Lower lobe of right lung (tissue), 2 donors: ENCODE measurements around the gene RPF1. TPM values are rescaled to one million over a fixed set of nuclear protein-coding genes. Genes with fewer than 3 reads are reported as not detected.

Experiments used
- ATAC-seq, 2 donors: fragments of 200-7000 bp; cut with Tn5 transposase; one replicate each; pipeline ENCODE4 v1.9.1; 2020 to 2022; ENCODE audit warnings: mild to moderate bottlenecking in 2 of 2, moderate library complexity in 2 of 2
- DNase-seq: peaks from one replicate; pipeline ENCODE4 v3.0.0-alpha.2; 2020
- H3K27ac ChIP-seq: fragments of 200-600 bp; one replicate; pipeline ENCODE4 v1.8.0; 2022
- H3K27me3 ChIP-seq: fragments of 200-600 bp; one replicate; pipeline ENCODE4 v1.8.0; 2022; ENCODE audit warnings: low read depth
- H3K36me3 ChIP-seq: fragments of 200-600 bp; one replicate; pipeline ENCODE4 v1.8.0; 2022; ENCODE audit warnings: mild to moderate bottlenecking
- H3K4me1 ChIP-seq: fragments of 200-600 bp; one replicate; pipeline ENCODE4 v1.8.0; 2022
- H3K4me3 ChIP-seq: fragments of 200-600 bp; one replicate; pipeline ENCODE4 v1.8.0; 2022; ENCODE audit warnings: mild to moderate bottlenecking
- H3K9me3 ChIP-seq: fragments of 200-600 bp; one replicate; pipeline ENCODE4 v1.8.0; 2022
- CTCF ChIP-seq: fragments of 200-600 bp; IDR thresholded peaks from one replicate; pipeline ENCODE4 v1.8.0; 2022; ENCODE audit warnings: antibody characterized with exemption, mild to moderate bottlenecking
- intact Hi-C: fragments of 100-400 bp; cut with DNase I; formaldehyde crosslinking; loops from one replicate; pipeline ENCODE4 v1.11.0; 2022
- total RNA-seq: library from RNA; stranded (reverse); fragmentation: NEBNext Ultra II Directional; extraction: Animal tissue kit (Norgen Biotek cat#: 25700); gene quantifications from one replicate; pipeline ENCODE4 v1.2.1, GENCODE V29; 2021
- donor health status: DM: no; HTN: yes; CAD: no; lungs with severe emphysema.

The RPF1 gene
- total RNA-seq, 1 donor from 2014 or later: 31.1 TPM

DNA sequence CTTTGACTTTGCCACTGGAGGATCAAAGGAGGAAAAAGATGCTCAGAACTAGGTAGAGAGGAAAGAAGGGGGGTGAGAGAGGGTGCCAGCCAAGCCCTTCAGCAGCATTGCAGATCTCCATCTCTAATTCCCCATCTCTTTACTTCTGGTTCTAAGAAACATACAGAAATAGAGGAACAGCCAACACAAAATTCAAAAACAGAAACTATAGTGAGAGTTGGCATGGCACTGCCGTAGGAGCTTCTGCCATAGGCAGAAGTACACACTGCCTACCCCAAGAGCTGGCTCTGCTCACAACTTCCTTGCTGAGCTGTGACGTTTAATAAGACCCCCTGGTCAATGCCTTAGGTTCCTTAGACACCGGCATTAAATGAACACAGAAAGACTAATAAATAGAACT lies 26.6 kb upstream of the RPF1 start:
- Histone ChIP-seq H3K27me3 (no peaks in the 10 kb centered on the region), H3K4me1 (no peaks in the 10 kb centered on the region), H3K36me3 (no peaks in the 10 kb centered on the region), H3K9me3 (no peaks in the 10 kb centered on the region), H3K27ac (no peak overlapping the region), H3K4me3 (no peak overlapping the region)
- intact Hi-C loops: no loop called here
- ATAC-seq: no peak
- no peak for DNase-seq
- no peak for TF ChIP-seq CTCF

DNA sequence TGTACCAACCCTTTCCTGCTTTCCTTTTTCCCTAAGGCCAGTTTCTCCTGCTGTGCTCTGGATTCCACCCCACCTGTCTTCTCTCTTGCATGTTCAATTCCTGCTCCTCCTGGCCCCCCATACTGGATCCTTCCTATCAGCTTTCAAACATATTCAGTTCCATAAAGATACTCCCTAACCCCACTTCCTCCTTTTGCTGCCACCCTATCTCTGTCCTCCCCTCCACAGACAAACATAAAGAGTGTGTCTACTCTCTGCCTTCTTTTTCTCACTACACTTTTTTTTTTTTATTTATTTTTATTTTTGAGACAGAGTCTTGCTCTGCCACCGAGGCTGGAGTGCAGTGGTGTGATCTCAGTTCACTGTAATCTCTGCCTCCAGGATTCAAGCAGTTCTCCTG lies 16.9 kb upstream of the RPF1 start:
- ATAC-seq: no peak
- no peak for DNase-seq
- H3K9me3 ChIP-seq: no peaks in the 10 kb centered on the region
- no peaks in the 10 kb centered on the region for H3K4me1 ChIP-seq
- H3K4me3 ChIP-seq: no peak overlapping the region
- TF ChIP-seq CTCF: no peak
- no peaks in the 10 kb centered on the region for H3K36me3 ChIP-seq
- no peaks in the 10 kb centered on the region for H3K27me3 ChIP-seq
- intact Hi-C loops: no loop called here
- H3K27ac ChIP-seq: no peak overlapping the region

DNA sequence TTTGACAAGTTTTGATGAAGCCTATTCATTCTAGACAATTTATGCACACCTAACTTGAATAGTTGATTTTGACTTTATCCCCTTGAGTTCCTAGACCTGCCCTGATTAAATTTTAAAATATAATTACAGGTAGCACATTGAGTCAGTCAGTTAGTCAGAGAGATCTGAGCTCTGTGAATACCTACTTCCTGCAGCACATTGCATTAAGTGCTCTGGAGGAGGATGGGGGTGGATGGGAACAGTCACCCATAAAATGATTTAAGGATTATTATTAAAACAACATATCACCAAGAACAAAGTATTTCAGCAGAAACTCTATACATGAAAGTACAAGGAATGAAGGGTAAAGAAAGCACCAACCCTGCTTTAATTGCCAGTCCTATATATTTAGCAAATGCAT lies 11.8 kb upstream of the RPF1 start:
- Histone ChIP-seq H3K9me3 (no peaks in the 10 kb centered on the region), H3K36me3 (no peaks in the 10 kb centered on the region), H3K4me3 (no peak overlapping the region), H3K4me1 (no peaks in the 10 kb centered on the region), H3K27me3 (peaks cover 15% of the 10 kb centered on the region), H3K27ac (no peak overlapping the region)
- DNase-seq: no peak
- intact Hi-C loops: no loop called here
- ATAC-seq: no peak
- TF ChIP-seq CTCF: no peak

DNA sequence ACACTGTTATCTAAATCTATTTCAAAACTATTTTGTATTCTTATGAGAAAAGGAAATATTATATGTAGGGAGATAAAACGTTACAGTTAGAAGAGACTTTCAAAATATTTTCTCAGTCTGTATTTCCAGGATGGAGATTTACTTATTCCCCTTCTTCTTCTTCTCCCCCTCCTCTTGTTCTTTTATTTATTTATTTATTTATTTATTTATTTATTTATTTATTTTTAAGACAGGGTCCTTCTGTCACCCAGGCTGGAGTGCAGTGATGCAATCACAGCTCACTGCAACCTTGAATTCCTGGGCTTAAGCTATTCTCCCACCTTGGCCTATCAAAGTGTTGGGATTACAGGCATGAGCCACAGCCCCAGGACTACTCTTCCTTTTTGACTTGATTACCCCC lies 2.8 kb upstream of the RPF1 start:
- TF ChIP-seq CTCF: no peak
- peaks cover 14% of the 10 kb centered on the region for H3K4me1 ChIP-seq
- H3K27me3 ChIP-seq: peaks cover 30% of the 10 kb centered on the region
- no peak overlapping the region for H3K4me3 ChIP-seq
- no peaks in the 10 kb centered on the region for H3K9me3 ChIP-seq
- DNase-seq: no peak
- ATAC-seq: no peak
- intact Hi-C loops: no loop called here
- no peak overlapping the region for H3K27ac ChIP-seq
- peaks cover 3% of the 10 kb centered on the region for H3K36me3 ChIP-seq

GRCh38 chr1:84479998-84480397 lies 932 bp downstream of the RPF1 start:
- no peak for TF ChIP-seq CTCF
- no peaks in the 10 kb centered on the region for H3K9me3 ChIP-seq
- peak overlapping the region; percentile 87 for H3K27ac ChIP-seq
- peaks cover 33% of the 10 kb centered on the region for H3K36me3 ChIP-seq
- peak overlapping the region; percentile 80 for H3K4me3 ChIP-seq
- intact Hi-C loops: no loop called here
- peaks cover 7% of the 10 kb centered on the region for H3K27me3 ChIP-seq
- DNase-seq: no peak
- no peak for ATAC-seq
- H3K4me1 ChIP-seq: peaks cover 27% of the 10 kb centered on the region

- Histone ChIP-seq H3K27me3 (peaks cover 7% of the 10 kb centered on the region), H3K4me1 (peaks cover 27% of the 10 kb centered on the region), H3K36me3 (peaks cover 40% of the 10 kb centered on the region), H3K4me3 (peak overlapping the region; percentile 80), H3K27ac (no peak overlapping the region), H3K9me3 (no peaks in the 10 kb centered on the region)
- intact Hi-C loops: no loop called here
- DNase-seq (no peak), ATAC-seq (no peak)
- TF ChIP-seq CTCF: no peak
These were observed 1.6 kb downstream of the RPF1 start for GRCh38 chr1:84480650-84481049.
